ENCODE measurements around the gene MRTFA.

DNA sequence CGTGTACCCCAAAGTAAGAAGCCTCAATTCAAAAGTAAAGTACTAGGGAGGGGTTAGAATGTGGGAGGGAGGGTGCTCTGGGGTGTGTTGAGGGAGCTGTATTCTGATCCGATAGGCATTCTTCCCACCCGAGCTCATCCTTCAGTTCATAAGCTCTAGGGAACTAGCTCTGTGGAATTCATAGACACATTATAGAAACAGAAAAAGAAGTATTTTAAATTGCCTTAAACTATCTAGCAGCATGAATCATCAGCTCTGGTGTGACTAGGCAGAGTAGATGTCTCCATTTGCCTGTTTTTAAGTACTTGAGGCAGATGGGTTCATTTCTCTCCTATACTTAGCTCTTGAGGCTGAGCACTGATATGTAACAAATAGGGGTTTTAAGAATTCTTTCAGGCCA, 273.5 kb downstream of the MRTFA start:
- TF ChIP-seq TAF1 (IDR thresholded peaks at IDR 0.05; ENCODE audit: borderline replicate concordance, low read depth, low read length) (no peak), POLR2AphosphoS5 (IDR thresholded peaks at IDR 0.05; ENCODE audit: low read depth, low read length) (no peak)
